HEK293T (cell line): ENCODE results near the gene GPR180.

Experiments
- ARNT ChIP-seq: fragments of 450-650 bp; IDR thresholded peaks from 2 replicates; pipeline ENCODE4 v1.6.1; 2017; ENCODE audit warnings: mild to moderate bottlenecking
- BHLHE40 ChIP-seq: fragments of 450-650 bp; IDR thresholded peaks from 2 replicates; pipeline ENCODE4 v1.6.1; 2016; ENCODE audit warnings: mild to moderate bottlenecking, moderate library complexity, borderline replicate concordance
- ELF4 ChIP-seq: fragments of 450-650 bp; IDR thresholded peaks from 2 replicates; pipeline ENCODE4 v1.6.1; 2017; ENCODE audit warnings: antibody characterized with exemption
- FOXA1 ChIP-seq: fragments of 450-650 bp; IDR thresholded peaks from 2 replicates; pipeline ENCODE4 v1.6.1; 2016; ENCODE audit warnings: mild to moderate bottlenecking
- FOXK2 ChIP-seq: fragments of 450-650 bp; IDR thresholded peaks from 2 replicates; pipeline ENCODE4 v1.6.1; 2016; ENCODE audit warnings: mild to moderate bottlenecking
- FOXM1 ChIP-seq: fragments of 450-650 bp; IDR thresholded peaks from 2 replicates; pipeline ENCODE4 v1.6.1; 2017; ENCODE audit warnings: mild to moderate bottlenecking, borderline replicate concordance
- HDGF ChIP-seq: fragments of 450-650 bp; IDR thresholded peaks from 2 replicates; pipeline ENCODE4 v1.6.1; 2017; ENCODE audit warnings: antibody characterized with exemption, borderline replicate concordance
- SP1 ChIP-seq: fragments of 450-650 bp; IDR thresholded peaks from 2 replicates; pipeline ENCODE4 v1.6.1; 2017
- TF ChIP-seq, protein P1 (sequence below): fragments of 450-650 bp; IDR thresholded peaks from 2 replicates; pipeline ENCODE4 v1.6.1; 2016

GRCh38 chr13:94656766-94657165 lies 55.1 kb downstream of the GPR180 start:
- no peak for TF ChIP-seq FOXA1
- TF ChIP-seq BHLHE40 = no peak
- TF ChIP-seq FOXM1 = no peak
- no peak for TF ChIP-seq SP1
- no peak for TF ChIP-seq ELF4
- TF ChIP-seq HDGF = no peak
- TF ChIP-seq, protein P1, sequence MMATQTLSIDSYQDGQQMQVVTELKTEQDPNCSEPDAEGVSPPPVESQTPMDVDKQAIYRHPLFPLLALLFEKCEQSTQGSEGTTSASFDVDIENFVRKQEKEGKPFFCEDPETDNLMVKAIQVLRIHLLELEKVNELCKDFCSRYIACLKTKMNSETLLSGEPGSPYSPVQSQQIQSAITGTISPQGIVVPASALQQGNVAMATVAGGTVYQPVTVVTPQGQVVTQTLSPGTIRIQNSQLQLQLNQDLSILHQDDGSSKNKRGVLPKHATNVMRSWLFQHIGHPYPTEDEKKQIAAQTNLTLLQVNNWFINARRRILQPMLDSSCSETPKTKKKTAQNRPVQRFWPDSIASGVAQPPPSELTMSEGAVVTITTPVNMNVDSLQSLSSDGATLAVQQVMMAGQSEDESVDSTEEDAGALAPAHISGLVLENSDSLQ = no peak
- TF ChIP-seq ARNT = no peak
- no peak for TF ChIP-seq FOXK2
